B cell (primary cell): Measurements from ENCODE around the gene SIPA1L3. TPM values are rescaled to one million over a fixed set of nuclear protein-coding genes. Genes with fewer than 3 reads are reported as not detected.

Experiments used
- ATAC-seq: fragments of 200-7000 bp; cut with Tn5 transposase; one replicate; pipeline ENCODE4 v1.10.0; 2021; ENCODE audit warnings: low read depth, mild to moderate bottlenecking, moderate number of reproducible peaks, moderate library complexity
- CTCF ChIA-PET: fragments of 350-600 bp; sonication (Branson Sonifier 250); formaldehyde crosslinking; loops from one replicate; lab custom pipeline; 2021; ENCODE audit warnings: antibody characterized with exemption, inconsistent platforms; lab: Charles Lee
- POLR2A ChIA-PET: fragments of 350-600 bp; sonication (Branson Sonifier 250); formaldehyde crosslinking; loops from one replicate; lab custom pipeline; 2021; ENCODE audit warnings: antibody characterized with exemption; lab: Charles Lee
- DNase-seq: peaks from one replicate; pipeline ENCODE4 v3.0.0; 2013
- H2AFZ ChIP-seq: 2 replicates; pipeline ENCODE4 v1.6.1; 2012; ENCODE audit warnings: mild to moderate bottlenecking, low read depth, low read length; ENCODE audit not compliant: insufficient read depth, poor library complexity, severe bottlenecking
- H3K27ac ChIP-seq, 2 donors: 1 replicate in 1 of 2; 2 replicates in 1 of 2; pipeline ENCODE4 v1.5.1; 2012 to 2013; ENCODE audit warnings: low read length in 2 of 2, mild to moderate bottlenecking in 2 of 2, moderate library complexity in 1 of 2
- H3K27me3 ChIP-seq, 4 experiments: fragments of 200-600 bp in 1 of 4; sonication (generic) in 1 of 4; replicated peaks in 1 of 4; 1 replicate in 2 of 4; 2 replicates in 2 of 4; pipeline versions ENCODE4 v1.6.1 to v1.7.0; 2013 to 2016; ENCODE audit warnings: low read length in 3 of 4, mild to moderate bottlenecking in 2 of 4, mixed read lengths in 1 of 4, moderate library complexity in 1 of 4; ENCODE audit not compliant: insufficient read depth in 4 of 4, control insufficient read depth in 3 of 4; ENCODE audit errors: control extremely low read depth in 1 of 4
- H3K36me3 ChIP-seq, 2 experiments: replicated peaks in 1 of 2; 1 replicate in 1 of 2; 2 replicates in 1 of 2; pipeline versions ENCODE4 v1.6.1 to v1.7.1; 2013; ENCODE audit warnings: low read length in 1 of 2; ENCODE audit not compliant: insufficient read depth in 2 of 2, control insufficient read depth in 1 of 2; ENCODE audit errors: control extremely low read depth in 1 of 2, extremely low read depth in 1 of 2
- H3K4me1 ChIP-seq, 2 donors: fragments of 200-600 bp in 1 of 2; sonication (generic) in 1 of 2; 1 replicate in 1 of 2; 2 replicates in 1 of 2; pipeline versions ENCODE4 v1.5.1 to v1.6.1; 2013 to 2017; ENCODE audit warnings: low read length in 2 of 2; ENCODE audit not compliant: control insufficient read depth in 2 of 2, insufficient read depth in 2 of 2
- H3K4me2 ChIP-seq: replicated peaks from 2 replicates; pipeline ENCODE3; 2012; ENCODE audit warnings: mild to moderate bottlenecking, low read depth, low read length; ENCODE audit not compliant: poor library complexity, severe bottlenecking
- H3K4me3 ChIP-seq, 5 experiments: fragments of 200-600 bp in 1 of 5; sonication (generic) in 1 of 5; 1 replicate in 3 of 5; 2 replicates in 2 of 5; pipeline versions ENCODE4 v1.5.1 to v1.7.0; 2011 to 2016; ENCODE audit warnings: low read length in 4 of 5, mild to moderate bottlenecking in 4 of 5, low read depth in 2 of 5, control low read depth in 1 of 5, moderate library complexity in 1 of 5; ENCODE audit not compliant: insufficient read depth in 1 of 5; ENCODE audit errors: control extremely low read depth in 1 of 5, extremely low read depth in 1 of 5
- H3K79me2 ChIP-seq: fragments of 200-600 bp; sonication (generic); one replicate; pipeline ENCODE4 v1.6.0; 2016; ENCODE audit warnings: low read length; ENCODE audit not compliant: control insufficient read depth, insufficient read depth
- H3K9ac ChIP-seq: fragments of 200-600 bp; sonication (generic); 2 replicates; pipeline ENCODE4 v1.6.1; 2017; ENCODE audit warnings: mild to moderate bottlenecking, low read length, moderate library complexity
- H3K9me3 ChIP-seq, 3 donors: one replicate each; pipeline versions ENCODE4 v1.6.1 to v1.7.1; 2013; ENCODE audit warnings: low read length in 2 of 3; ENCODE audit not compliant: control insufficient read depth in 2 of 3, insufficient read depth in 1 of 3; ENCODE audit errors: control extremely low read depth in 1 of 3
- H4K20me1 ChIP-seq: 2 replicates; pipeline ENCODE4 v1.6.0; 2012; ENCODE audit warnings: mild to moderate bottlenecking, low read length; ENCODE audit not compliant: insufficient read depth, control insufficient read depth, poor library complexity, severe bottlenecking
- H3K27ac Mint-ChIP-seq: one replicate; pipeline ENCODE4 v1.8.0; 2021; ENCODE audit warnings: mixed read lengths
- H3K27me3 Mint-ChIP-seq: one replicate; pipeline ENCODE4 v1.8.0; 2021; ENCODE audit warnings: mixed read lengths
- H3K4me1 Mint-ChIP-seq: one replicate; pipeline ENCODE4 v1.8.0; 2021; ENCODE audit warnings: mixed read lengths
- H3K4me3 Mint-ChIP-seq: one replicate; pipeline ENCODE4 v1.8.0; 2021; ENCODE audit warnings: mixed read lengths
- H3K9me3 Mint-ChIP-seq: one replicate; pipeline ENCODE4 v1.8.0; 2022; ENCODE audit warnings: mixed read lengths; ENCODE audit not compliant: insufficient read depth
- EZH2 ChIP-seq: IDR thresholded peaks from 2 replicates; pipeline ENCODE4 v1.6.1; 2012; ENCODE audit warnings: borderline replicate concordance, low read depth, mild to moderate bottlenecking, moderate library complexity, low read length; ENCODE audit not compliant: insufficient read depth, poor library complexity, severe bottlenecking
- WGBS: methylation state at CpG from one replicate; pipeline ENCODE4 v1.1.5; 2013; ENCODE audit warnings: missing lambda C conversion rate; ENCODE audit not compliant: insufficient coverage; 5-methylcytosine and 5-hydroxymethylcytosine counted together
- intact Hi-C: fragments of 100-400 bp; cut with micrococcal nuclease; formaldehyde crosslinking; loops from one replicate; pipeline ENCODE4 v1.10.0; 2022
- polyA plus RNA-seq: library from polyadenylated mRNA; depleted of rRNA; stranded (reverse); fragments of >200 nt; gene quantifications from 2 replicates; pipeline ENCODE4 v1.2.3, GENCODE V29; 2012
- total RNA-seq, 2 donors: library from RNA; stranded (reverse); fragments of 120-200 nt in 1 of 2; gene quantifications; 1 replicate in 1 of 2; 2 replicates in 1 of 2; pipeline versions ENCODE4 v1.2.3 to v1.2.4, GENCODE V29; 2013 to 2022
- TF ChIP-seq, protein P1 (sequence below): fragments of 200-600 bp; IDR thresholded peaks from one replicate; pipeline ENCODE4 v1.8.0; 2022; ENCODE audit warnings: antibody characterized with exemption, mild to moderate bottlenecking

The SIPA1L3 gene
- total and polyA plus RNA-seq, 2 donors (not counting 1 experiment from before 2014, with no cell fraction given) = 48.3 to 295 TPM

DNA sequence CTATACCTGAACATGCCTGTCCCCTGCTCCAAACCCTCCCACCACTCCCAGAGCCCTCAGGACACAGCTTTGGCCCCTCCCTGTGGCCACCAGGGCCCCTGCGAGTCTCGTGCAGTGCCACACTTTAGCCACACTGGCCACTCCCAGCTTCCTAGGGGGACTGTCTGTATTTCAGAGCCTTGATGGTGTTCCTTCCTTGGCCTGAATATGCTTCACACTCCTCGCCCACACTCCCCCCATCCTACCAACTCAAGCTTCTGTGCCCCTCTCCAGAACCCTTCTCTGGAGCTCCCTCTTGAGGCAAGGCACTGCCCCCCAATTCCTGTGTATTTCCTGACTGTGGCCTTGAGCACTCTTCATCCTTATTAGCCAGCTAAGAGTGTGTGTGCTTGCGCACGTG, 236.8 kb downstream of the SIPA1L3 start:
- no peak overlapping the region for H3K4me3 Mint-ChIP-seq
- Histone ChIP-seq H3K4me3 (no peak overlapping the region), H3K4me2 (no peak overlapping the region), H2AFZ (no peak overlapping the region), H3K27ac (no peak overlapping the region), H3K9ac (no peak overlapping the region), H3K4me1 (no peaks in the 10 kb centered on the region), H3K79me2 (peaks cover 18% of the 10 kb centered on the region), H4K20me1 (peaks cover 44% of the 10 kb centered on the region), H3K27me3 (no peaks in the 10 kb centered on the region), H3K36me3 (peaks cover 4 to 82% of the 10 kb centered on the region in 2 experiments), H3K9me3 (no peaks in the 10 kb centered on the region)
- CTCF ChIA-PET = interaction anchor here (0.6 to 6.9 kb wide), 9 partner anchors 87 to 246 kb away, joined by 3 to 62 read pairs (median 3); no protein-coding TSS in a partner anchor
- H3K9me3 Mint-ChIP-seq = no peaks in the 10 kb centered on the region
- no peaks in the 10 kb centered on the region for H3K4me1 Mint-ChIP-seq
- no peak for ATAC-seq
- peak overlapping the region; percentile 27 for H3K27ac Mint-ChIP-seq
- TF ChIP-seq EZH2 = no peak
- TF ChIP-seq, protein P1, sequence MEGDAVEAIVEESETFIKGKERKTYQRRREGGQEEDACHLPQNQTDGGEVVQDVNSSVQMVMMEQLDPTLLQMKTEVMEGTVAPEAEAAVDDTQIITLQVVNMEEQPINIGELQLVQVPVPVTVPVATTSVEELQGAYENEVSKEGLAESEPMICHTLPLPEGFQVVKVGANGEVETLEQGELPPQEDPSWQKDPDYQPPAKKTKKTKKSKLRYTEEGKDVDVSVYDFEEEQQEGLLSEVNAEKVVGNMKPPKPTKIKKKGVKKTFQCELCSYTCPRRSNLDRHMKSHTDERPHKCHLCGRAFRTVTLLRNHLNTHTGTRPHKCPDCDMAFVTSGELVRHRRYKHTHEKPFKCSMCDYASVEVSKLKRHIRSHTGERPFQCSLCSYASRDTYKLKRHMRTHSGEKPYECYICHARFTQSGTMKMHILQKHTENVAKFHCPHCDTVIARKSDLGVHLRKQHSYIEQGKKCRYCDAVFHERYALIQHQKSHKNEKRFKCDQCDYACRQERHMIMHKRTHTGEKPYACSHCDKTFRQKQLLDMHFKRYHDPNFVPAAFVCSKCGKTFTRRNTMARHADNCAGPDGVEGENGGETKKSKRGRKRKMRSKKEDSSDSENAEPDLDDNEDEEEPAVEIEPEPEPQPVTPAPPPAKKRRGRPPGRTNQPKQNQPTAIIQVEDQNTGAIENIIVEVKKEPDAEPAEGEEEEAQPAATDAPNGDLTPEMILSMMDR = no peak
- intact Hi-C loops = loop anchor here (2.0 kb wide), 1 partner anchor 245 kb away; no protein-coding TSS in a partner anchor
- no peaks in the 10 kb centered on the region for H3K27me3 Mint-ChIP-seq
- POLR2A ChIA-PET = interaction anchor here (0.5 kb wide), 1 partner anchor 213 kb away, joined by 3 read pairs; no protein-coding TSS in a partner anchor
- WGBS = 85% methylated on average over 3 of the region's 5 CpGs
- DNase-seq = no peak

DNA sequence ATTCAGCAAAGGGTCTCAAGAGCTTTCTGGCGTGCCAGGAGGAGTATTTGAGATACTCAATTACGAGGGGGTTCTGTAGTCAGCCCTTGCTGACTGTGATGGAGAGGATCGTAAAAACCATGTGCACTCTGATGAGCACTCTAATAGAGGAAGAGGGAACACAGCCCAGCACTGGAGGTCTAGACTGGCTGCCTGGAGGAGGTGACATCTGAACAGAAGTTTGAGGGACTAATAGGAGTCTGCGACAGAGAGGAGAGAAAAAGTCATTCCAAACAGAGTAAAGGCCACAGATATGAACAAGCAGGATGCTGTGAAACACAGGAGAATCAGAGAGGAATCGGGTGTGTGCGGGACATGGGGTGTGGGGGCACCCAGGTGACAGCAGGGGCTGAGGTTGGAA, 237.7 kb downstream of the SIPA1L3 start:
- intact Hi-C loops = no loop called here
- Mint-ChIP-seq H3K27me3 (no peaks in the 10 kb centered on the region), H3K4me3 (no peak overlapping the region), H3K27ac (no peak overlapping the region), H3K4me1 (no peaks in the 10 kb centered on the region), H3K9me3 (no peaks in the 10 kb centered on the region)
- POLR2A ChIA-PET = no interaction called here
- DNase-seq (no peak), ATAC-seq (no peak)
- WGBS = 100% methylated on average over 6 of the region's 6 CpGs
- H4K20me1 ChIP-seq = peaks cover 48% of the 10 kb centered on the region
- H3K27ac ChIP-seq = no peak overlapping the region
- H3K4me3 ChIP-seq = no peak overlapping the region
- no peaks in the 10 kb centered on the region for H3K4me1 ChIP-seq
- no peaks in the 10 kb centered on the region for H3K9me3 ChIP-seq
- no peak for TF ChIP-seq EZH2
- TF ChIP-seq, protein P1 = no peak
- no peak overlapping the region for H3K9ac ChIP-seq
- H3K4me2 ChIP-seq = no peak overlapping the region
- H3K36me3 ChIP-seq = peaks cover 7 to 78% of the 10 kb centered on the region in 2 experiments
- no peaks in the 10 kb centered on the region for H3K27me3 ChIP-seq
- H3K79me2 ChIP-seq = peaks cover 21% of the 10 kb centered on the region
- CTCF ChIA-PET = interaction anchor here (0.8 to 6.9 kb wide), 5 partner anchors 87 to 247 kb away, joined by 3 to 62 read pairs (median 4); no protein-coding TSS in a partner anchor
- no peak overlapping the region for H2AFZ ChIP-seq
